GM23248 (cell line): ENCODE data around the gene RSAD2. TPM values are rescaled to one million over a fixed set of nuclear protein-coding genes. Genes with fewer than 3 reads are reported as not detected.

ENCODE experiments used
- DNase-seq: peaks from one replicate; pipeline ENCODE4 v3.0.0-alpha.2; 2015
- H2AFZ ChIP-seq: fragments of 200-600 bp; sonication (generic); 2 replicates; pipeline ENCODE4 v1.6.1; 2016; ENCODE audit warnings: antibody characterized with exemption
- H3F3A ChIP-seq: fragments of 200-600 bp; sonication (generic); 2 replicates; pipeline ENCODE4 v1.6.1; 2016; ENCODE audit warnings: mild to moderate bottlenecking, antibody characterized with exemption, mixed run types; ENCODE audit not compliant: insufficient read depth
- H3K27ac ChIP-seq: fragments of 200-600 bp; sonication (generic); 2 replicates; pipeline ENCODE4 v1.5.1; 2016; ENCODE audit warnings: mild to moderate bottlenecking
- H3K27me3 ChIP-seq: fragments of 200-600 bp; sonication (generic); replicated peaks from 2 replicates; pipeline ENCODE4 v1.6.1; 2016; ENCODE audit warnings: mild to moderate bottlenecking; ENCODE audit not compliant: insufficient read depth
- H3K36me3 ChIP-seq: fragments of 200-600 bp; sonication (generic); 2 replicates; pipeline ENCODE4 v1.6.1; 2016; ENCODE audit warnings: low read depth, mild to moderate bottlenecking
- H3K4me1 ChIP-seq: fragments of 200-600 bp; sonication (generic); 2 replicates; pipeline ENCODE4 v1.6.1; 2016; ENCODE audit warnings: mild to moderate bottlenecking; ENCODE audit not compliant: insufficient read depth
- H3K4me2 ChIP-seq: fragments of 200-600 bp; sonication (generic); one replicate; pipeline ENCODE4 v1.6.1; 2016; ENCODE audit warnings: mild to moderate bottlenecking; ENCODE audit not compliant: unreplicated experiment
- H3K4me3 ChIP-seq: fragments of 200-600 bp; sonication (generic); 2 replicates; pipeline ENCODE4 v1.5.1; 2016; ENCODE audit warnings: mild to moderate bottlenecking
- H3K79me2 ChIP-seq: fragments of 200-600 bp; sonication (generic); 2 replicates; pipeline ENCODE4 v1.6.1; 2016; ENCODE audit warnings: mild to moderate bottlenecking; ENCODE audit not compliant: insufficient read depth
- H3K9ac ChIP-seq: fragments of 200-600 bp; sonication (generic); 2 replicates; pipeline ENCODE4 v1.6.1; 2016; ENCODE audit warnings: mild to moderate bottlenecking
- H3K9me2 ChIP-seq: fragments of 200-600 bp; sonication (generic); 2 replicates; pipeline ENCODE4 v1.6.1; 2016; ENCODE audit warnings: mixed run types, mild to moderate bottlenecking, moderate library complexity; ENCODE audit not compliant: insufficient read depth
- H3K9me3 ChIP-seq: fragments of 200-600 bp; sonication (generic); one replicate; pipeline ENCODE4 v1.6.1; 2017; ENCODE audit warnings: low read depth
- H4K20me1 ChIP-seq: fragments of 200-600 bp; sonication (generic); 2 replicates; pipeline ENCODE4 v1.6.0; 2016; ENCODE audit not compliant: insufficient read depth
- EZH2 ChIP-seq: fragments of 200-600 bp; sonication (generic); IDR thresholded peaks from 2 replicates; pipeline ENCODE4 v1.6.1; 2018; ENCODE audit warnings: antibody characterized with exemption, mild to moderate bottlenecking; ENCODE audit not compliant: insufficient read depth, poor library complexity, severe bottlenecking
- EZH2phosphoT487 ChIP-seq: fragments of 200-600 bp; sonication (generic); IDR thresholded peaks from 2 replicates; pipeline ENCODE4 v1.6.1; 2018; ENCODE audit warnings: antibody characterized with exemption, moderate library complexity, mild to moderate bottlenecking, low read depth; ENCODE audit not compliant: insufficient read depth
- WGBS, 2 experiments: methylation state at CpG; one replicate each; pipeline ENCODE4 v1.1.6; 2015 to 2017; ENCODE audit warnings: low lambda C conversion rate in 2 of 2, low coverage in 1 of 2; ENCODE audit errors: missing lambda C conversion rate in 2 of 2; 5-methylcytosine and 5-hydroxymethylcytosine counted together
- in situ Hi-C: fragments of 300-500 bp; cut with MboI; formaldehyde crosslinking; loops from 2 replicates; pipeline ENCODE4 v1.15.0; 2020
- polyA plus RNA-seq: library from polyadenylated mRNA; unstranded; fragments of >200 nt; fragmentation: Nextera tagmentation; extraction: Ambion mirVana; gene quantifications from 2 replicates; pipeline ENCODE4 v1.2.1, GENCODE V29; 2016
- total RNA-seq: library from RNA; depleted of rRNA; stranded (reverse); fragments of >200 nt; shearing (Covaris generic); gene quantifications from 2 replicates; pipeline ENCODE4 v1.2.3, GENCODE V29; 2014

RSAD2 gene
- total and polyA plus RNA-seq, 2 experiments from 2014 or later = not detected

GRCh38 chr2:6928452-6928851 is 50.9 kb downstream of the RSAD2 start:
- no peaks in the 10 kb centered on the region for H3K9me3 ChIP-seq
- in situ Hi-C loops = no loop called here
- no peaks in the 10 kb centered on the region for H3K27me3 ChIP-seq
- no peak overlapping the region for H2AFZ ChIP-seq
- H4K20me1 ChIP-seq = no peaks in the 10 kb centered on the region
- H3K4me1 ChIP-seq = no peaks in the 10 kb centered on the region
- H3F3A ChIP-seq = no peaks in the 10 kb centered on the region
- no peak for DNase-seq
- no peak overlapping the region for H3K4me3 ChIP-seq
- H3K36me3 ChIP-seq = no peaks in the 10 kb centered on the region
- no peaks in the 10 kb centered on the region for H3K9me2 ChIP-seq
- TF ChIP-seq EZH2 = no peak
- no peak for TF ChIP-seq EZH2phosphoT487
- no peak overlapping the region for H3K9ac ChIP-seq
- no peak overlapping the region for H3K27ac ChIP-seq
- H3K79me2 ChIP-seq = no peaks in the 10 kb centered on the region
- no peak overlapping the region for H3K4me2 ChIP-seq
- 92 to 93% methylated on average over 9 of the region's 9 CpGs for WGBS, 2 experiments

DNA sequence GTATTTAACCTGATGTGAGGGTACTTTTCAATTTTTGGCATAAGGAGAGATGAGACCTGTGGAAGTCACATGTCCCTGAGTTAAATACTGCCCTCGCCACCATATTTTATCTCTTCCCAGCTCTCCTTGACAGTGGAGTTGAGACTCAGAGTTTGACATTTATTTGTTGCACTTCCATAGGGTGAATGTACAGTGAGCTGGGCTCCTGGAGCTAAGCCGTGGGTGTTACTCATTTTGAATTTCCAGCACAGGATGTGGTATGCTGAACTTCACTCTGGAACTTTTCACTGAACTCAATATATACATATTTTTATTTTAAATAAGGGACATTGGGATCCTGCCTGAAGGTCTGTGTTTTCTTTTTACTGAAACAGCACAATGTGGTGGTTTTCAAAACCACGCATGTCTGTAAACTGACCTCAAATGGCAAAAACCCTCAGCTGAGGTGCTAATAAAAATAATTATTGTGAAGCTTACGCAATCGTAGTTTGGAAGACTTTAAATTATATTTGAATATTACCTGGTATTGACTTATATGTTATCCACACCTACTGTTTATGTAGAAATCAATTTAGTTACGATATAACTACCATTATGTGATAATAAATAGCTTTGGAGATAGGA is 51.7 kb downstream of the RSAD2 start:
- no peaks in the 10 kb centered on the region for H3F3A ChIP-seq
- H3K79me2 ChIP-seq = no peaks in the 10 kb centered on the region
- 90 to 91% methylated on average over 6 of the region's 6 CpGs for WGBS, 2 experiments
- no peak overlapping the region for H3K9ac ChIP-seq
- in situ Hi-C loops = no loop called here
- H3K27ac ChIP-seq = no peak overlapping the region
- no peaks in the 10 kb centered on the region for H3K27me3 ChIP-seq
- no peaks in the 10 kb centered on the region for H3K36me3 ChIP-seq
- no peak overlapping the region for H3K4me2 ChIP-seq
- no peaks in the 10 kb centered on the region for H3K4me1 ChIP-seq
- H4K20me1 ChIP-seq = no peaks in the 10 kb centered on the region
- no peaks in the 10 kb centered on the region for H3K9me3 ChIP-seq
- DNase-seq = peak; percentile 17
- no peak overlapping the region for H3K4me3 ChIP-seq
- H3K9me2 ChIP-seq = no peaks in the 10 kb centered on the region
- TF ChIP-seq EZH2 (no peak), EZH2phosphoT487 (no peak)
- H2AFZ ChIP-seq = no peak overlapping the region

- no peaks in the 10 kb centered on the region for H3K9me2 ChIP-seq
- no peaks in the 10 kb centered on the region for H3K36me3 ChIP-seq
- no peaks in the 10 kb centered on the region for H3K79me2 ChIP-seq
- H4K20me1 ChIP-seq = no peaks in the 10 kb centered on the region
- H3K9me3 ChIP-seq = no peaks in the 10 kb centered on the region
- H3K4me3 ChIP-seq = no peak overlapping the region
- H3K9ac ChIP-seq = no peak overlapping the region
- no peak overlapping the region for H3K27ac ChIP-seq
- in situ Hi-C loops = no loop called here
- TF ChIP-seq EZH2 (no peak), EZH2phosphoT487 (no peak)
- no peaks in the 10 kb centered on the region for H3K27me3 ChIP-seq
- H3K4me1 ChIP-seq = no peaks in the 10 kb centered on the region
- WGBS, 2 experiments = 92 to 98% methylated on average over 4 of the region's 4 CpGs
- H3F3A ChIP-seq = no peaks in the 10 kb centered on the region
- no peak overlapping the region for H2AFZ ChIP-seq
- DNase-seq = no peak
- no peak overlapping the region for H3K4me2 ChIP-seq
Observed at GRCh38 chr2:6930923-6931647, 53.5 kb downstream of the RSAD2 start.

GRCh38 chr2:6931753-6932152 is 54.2 kb downstream of the RSAD2 start:
- no peaks in the 10 kb centered on the region for H3F3A ChIP-seq
- H2AFZ ChIP-seq = no peak overlapping the region
- no peaks in the 10 kb centered on the region for H3K79me2 ChIP-seq
- no peaks in the 10 kb centered on the region for H3K4me1 ChIP-seq
- no peak overlapping the region for H3K4me2 ChIP-seq
- in situ Hi-C loops = no loop called here
- DNase-seq = no peak
- no peak overlapping the region for H3K4me3 ChIP-seq
- no peak overlapping the region for H3K9ac ChIP-seq
- no peaks in the 10 kb centered on the region for H4K20me1 ChIP-seq
- TF ChIP-seq EZH2phosphoT487 (no peak), EZH2 (no peak)
- no peaks in the 10 kb centered on the region for H3K27me3 ChIP-seq
- no peaks in the 10 kb centered on the region for H3K36me3 ChIP-seq
- H3K9me2 ChIP-seq = no peaks in the 10 kb centered on the region
- WGBS, 2 experiments = 92 to 100% methylated on average over 1 of the region's 1 CpG
- no peaks in the 10 kb centered on the region for H3K9me3 ChIP-seq
- no peak overlapping the region for H3K27ac ChIP-seq
